Stomach (tissue), 9 donors: ENCODE measurements around the gene NFILZ. TPM values are rescaled to one million over a fixed set of nuclear protein-coding genes. Genes with fewer than 3 reads are reported as not detected.

ENCODE experiments used
- DNase-seq, 2 donors: peaks; one replicate each; pipeline versions ENCODE4 v3.0.0 to v3.0.0-alpha.2; 2013 to 2019
- H3K27ac ChIP-seq, 5 donors: fragments of 200-600 bp in 4 of 5; sonication (generic) in 4 of 5; one replicate each; pipeline ENCODE4 v1.5.1; 2013 to 2019; ENCODE audit warnings: mild to moderate bottlenecking in 1 of 5, moderate library complexity in 1 of 5
- H3K27me3 ChIP-seq, 3 donors: fragments of 200-600 bp; sonication (generic); one replicate each; pipeline ENCODE4 v1.5.1; 2017 to 2019; ENCODE audit warnings: mixed run types in 1 of 3
- H3K36me3 ChIP-seq, 4 donors: fragments of 200-600 bp; sonication (generic); 1 replicate in 3 of 4; 2 replicates in 1 of 4; pipeline ENCODE4 v1.5.1; 2016 to 2019
- H3K4me1 ChIP-seq, 4 donors: fragments of 200-600 bp; sonication (generic); one replicate each; pipeline ENCODE4 v1.5.1; 2016 to 2019
- H3K4me3 ChIP-seq, 4 donors: fragments of 200-600 bp; sonication (generic) in 3 of 4; one replicate each; pipeline ENCODE4 v1.5.1; 2016 to 2019; ENCODE audit warnings: mild to moderate bottlenecking in 1 of 4
- H3K9me3 ChIP-seq, 4 donors: fragments of 200-600 bp; sonication (generic); one replicate each; pipeline ENCODE4 v1.5.1; 2016 to 2019
- CTCF ChIP-seq, 7 experiments: fragments of 450-650 bp in 4 of 7; fragments of 200-600 bp in 3 of 7; sonication (generic) in 3 of 7; IDR thresholded peaks; one replicate each; pipeline ENCODE4 v1.5.1; 2016 to 2019; ENCODE audit warnings: antibody characterized with exemption in 7 of 7, control low read depth in 2 of 7, mild to moderate bottlenecking in 1 of 7
- EP300 ChIP-seq: sonication (generic); formaldehyde crosslinking; IDR thresholded peaks from one replicate; pipeline ENCODE4 v1.6.1; 2017; ENCODE audit warnings: antibody characterized with exemption
- POLR2A ChIP-seq, 4 donors: fragments of 450-650 bp; IDR thresholded peaks; one replicate each; pipeline ENCODE4 v1.6.1; 2016; ENCODE audit warnings: antibody characterized with exemption in 4 of 4, control low read depth in 2 of 4, mild to moderate bottlenecking in 1 of 4, moderate library complexity in 1 of 4
- POLR2AphosphoS5 ChIP-seq, 3 donors: sonication (generic); formaldehyde crosslinking; IDR thresholded peaks; one replicate each; pipeline ENCODE4 v1.6.1; 2016; ENCODE audit warnings: antibody characterized with exemption in 3 of 3
- WGBS, 5 donors: extraction: QIAGEN DNeasy Blood & Tissue Kit in 3 of 5; methylation state at CpG; one replicate each; pipeline versions ENCODE4 v1.1.5 to v1.1.7; 2013 to 2018; 5-methylcytosine and 5-hydroxymethylcytosine counted together
- intact Hi-C: fragments of 100-400 bp; cut with DNase I; formaldehyde crosslinking; loops from one replicate; pipeline ENCODE4 v1.15.1; 2023; ENCODE audit warnings: low total_unique reads
- polyA plus RNA-seq, 3 donors: library from polyadenylated mRNA; stranded (reverse); fragments of 200-250 nt; gene quantifications; one replicate each; pipeline ENCODE4 v1.2.3, GENCODE V29; 2013
- total RNA-seq, 5 donors: library from RNA; depleted of rRNA; stranded (reverse); fragments of >200 nt; gene quantifications; one replicate each; pipeline versions ENCODE4 v1.1.0 to v1.2.3, GENCODE V29; 2014 to 2016
- donor health status: healthy with polysubstance abuse.
- donor health status: Bipolar disorder and iron deficiency.
- donor health status: healthy.

NFILZ gene
- total and polyA plus RNA-seq, 8 donors: not detected

- Histone ChIP-seq H3K27ac (no peak overlapping the region), H3K4me1 (peaks cover 0 to 7% (median 2%) of the 10 kb centered on the region in 4 donors), H3K4me3 (no peak overlapping the region), H3K9me3 (no peaks in the 10 kb centered on the region), H3K27me3 (peaks cover 0 to 81% (median 0%) of the 10 kb centered on the region in 3 donors), H3K36me3 (no peaks in the 10 kb centered on the region)
- intact Hi-C loops: loop anchor here (5.0 kb wide), 1 partner anchor 419 kb away; no protein-coding TSS in a partner anchor
- DNase-seq: no peak
- TF ChIP-seq POLR2AphosphoS5 (IDR thresholded peaks at IDR 0.05) (no peak), EP300 (no peak), POLR2A (IDR thresholded peaks at IDR 0.05) (no peak), CTCF (IDR thresholded peaks at IDR 0.05) (no peak)
- WGBS, 5 donors: 63 to 84% (median 77%) methylated on average over 5 of the region's 5 CpGs
Observed at GRCh38 chr19:8657869-8658268, 27.4 kb downstream of the NFILZ start.

GRCh38 chr19:8659905-8660304 is 29.5 kb downstream of the NFILZ start:
- Histone ChIP-seq H3K4me3 (no peak overlapping the region), H3K27me3 (peaks cover 3 to 81% (median 4%) of the 10 kb centered on the region in 3 donors), H3K27ac (no peak overlapping the region), H3K9me3 (no peaks in the 10 kb centered on the region), H3K36me3 (no peaks in the 10 kb centered on the region), H3K4me1 (no peaks in the 10 kb centered on the region)
- no peak for DNase-seq
- no peak for TF ChIP-seq EP300
- no peak for TF ChIP-seq CTCF (IDR thresholded peaks at IDR 0.05)
- no peak for TF ChIP-seq POLR2AphosphoS5 (IDR thresholded peaks at IDR 0.05)
- no peak for TF ChIP-seq POLR2A (IDR thresholded peaks at IDR 0.05)
- intact Hi-C loops: loop anchor here (5.0 kb wide), 1 partner anchor 417 kb away; no protein-coding TSS in a partner anchor
- WGBS, 5 donors: 54 to 79% (median 75%) methylated on average over 6 to 7 of the region's 7 CpGs

- Histone ChIP-seq H3K36me3 (no peaks in the 10 kb centered on the region), H3K9me3 (no peaks in the 10 kb centered on the region), H3K27ac (no peak overlapping the region), H3K4me1 (no peaks in the 10 kb centered on the region), H3K4me3 (no peak overlapping the region), H3K27me3 (peaks cover 3 to 64% (median 4%) of the 10 kb centered on the region in 3 donors)
- intact Hi-C loops: no loop called here
- TF ChIP-seq CTCF (IDR thresholded peaks at IDR 0.05) (no peak), POLR2AphosphoS5 (IDR thresholded peaks at IDR 0.05) (no peak), POLR2A (IDR thresholded peaks at IDR 0.05) (no peak), EP300 (no peak)
- WGBS, 5 donors: 71 to 89% (median 76%) methylated on average over 4 of the region's 4 CpGs
- no peak for DNase-seq
Observed at GRCh38 chr19:8662263-8662662, 31.8 kb downstream of the NFILZ start.

- Histone ChIP-seq H3K4me1 (no peaks in the 10 kb centered on the region), H3K9me3 (peaks cover 0 to 6% (median 0%) of the 10 kb centered on the region in 4 donors), H3K27ac (no peak overlapping the region), H3K27me3 (peaks cover 3 to 52% (median 4%) of the 10 kb centered on the region in 3 donors), H3K36me3 (no peaks in the 10 kb centered on the region), H3K4me3 (no peak overlapping the region)
- 33 to 42% (median 36%) methylated on average over 20 to 22 of the region's 22 CpGs for WGBS, 5 donors
- intact Hi-C loops: no loop called here
- DNase-seq: peak in 1 of 2 donors; percentile 28
- no peak for TF ChIP-seq EP300
- TF ChIP-seq POLR2A (IDR thresholded peaks at IDR 0.05): no peak
Observed at GRCh38 chr19:8663920-8664670, 33.7 kb downstream of the NFILZ start.

GRCh38 chr19:8664671-8665057 is 34.2 kb downstream of the NFILZ start:
- 60 to 87% (median 69%) methylated on average over 2 to 4 of the region's 4 CpGs for WGBS, 5 donors
- Histone ChIP-seq H3K9me3 (peaks cover 0 to 6% (median 0%) of the 10 kb centered on the region in 4 donors), H3K27ac (no peak overlapping the region), H3K4me3 (no peak overlapping the region), H3K27me3 (peaks cover 3 to 47% (median 4%) of the 10 kb centered on the region in 3 donors), H3K36me3 (no peaks in the 10 kb centered on the region), H3K4me1 (no peaks in the 10 kb centered on the region)
- no peak for TF ChIP-seq CTCF (IDR thresholded peaks at IDR 0.05)
- no peak for TF ChIP-seq POLR2AphosphoS5 (IDR thresholded peaks at IDR 0.05)
- TF ChIP-seq POLR2A (IDR thresholded peaks at IDR 0.05): no peak
- TF ChIP-seq EP300: no peak
- intact Hi-C loops: no loop called here
- no peak for DNase-seq
